Stimulated activated naive CD4-positive, alpha-beta T cell (primary cell): ENCODE measurements around the gene GP1BA.
"Not testable (repeated sequence)": the region's sequence is repeated elsewhere in the genome, so short reads cannot be mapped to it uniquely, and the experiment has no call there.

Experiments used
- DNase-seq, 6 experiments: peaks; one replicate each; lab custom pipeline; 2025; lab: John Stamatoyannopoulos, UW

GP1BA gene

DNA sequence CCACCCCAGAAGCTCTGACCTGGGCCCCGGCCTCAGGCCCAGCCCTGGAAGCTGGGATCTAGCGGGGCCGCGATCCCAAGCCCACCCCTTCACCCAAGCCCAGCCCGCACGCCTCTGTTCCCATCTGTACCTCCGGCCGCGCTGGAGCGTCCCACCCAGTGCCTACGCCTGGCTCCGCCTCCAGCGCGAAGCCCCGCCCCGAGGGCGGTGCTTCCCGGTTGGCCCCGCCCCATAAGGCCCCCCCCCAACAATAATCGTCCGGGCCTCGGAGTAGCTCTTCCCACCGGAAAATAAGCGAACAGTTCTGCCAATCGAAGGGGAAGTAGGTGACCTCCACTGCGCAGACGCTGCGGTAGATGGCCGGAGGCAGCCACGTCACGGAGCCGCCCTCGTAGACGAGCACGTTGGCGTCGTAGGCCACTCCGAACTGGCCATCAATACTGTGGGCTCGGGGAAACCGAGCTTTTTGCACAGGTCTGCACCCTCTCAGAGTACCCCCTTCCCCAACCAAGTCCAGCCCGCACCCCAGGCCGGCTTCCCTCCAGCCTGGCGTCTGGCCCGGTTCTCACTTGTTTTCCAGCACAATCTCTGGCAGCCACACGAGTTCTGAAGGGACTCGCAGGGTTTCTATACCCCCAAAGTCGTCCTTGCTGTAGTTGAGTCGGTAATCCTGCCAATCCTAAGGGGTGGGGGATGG, 30.3 kb upstream of the GP1BA start:
- peak in 4 of 6 experiments; percentile 20 to 66 (median 44) for DNase-seq

DNA sequence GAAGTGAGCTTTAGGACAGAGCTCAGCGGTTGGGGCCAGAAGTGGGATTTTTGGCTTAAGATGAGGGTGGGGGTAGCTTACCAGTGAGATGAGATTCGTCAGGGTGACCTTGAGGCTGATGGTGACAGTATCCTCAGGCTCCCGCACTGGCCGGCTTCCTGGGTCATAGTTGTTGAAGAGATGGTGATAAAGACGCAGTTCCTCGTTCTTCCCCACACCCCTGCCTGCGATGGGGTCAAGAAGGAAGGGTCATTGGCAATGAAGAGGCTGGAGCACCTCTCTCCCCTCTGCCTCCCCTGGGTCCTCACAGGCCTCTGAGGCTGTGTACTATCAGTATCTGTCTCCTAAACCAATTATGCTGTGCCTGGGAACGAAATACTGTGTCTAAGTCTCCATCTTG, 29.5 kb upstream of the GP1BA start:
- no peak for DNase-seq

DNA sequence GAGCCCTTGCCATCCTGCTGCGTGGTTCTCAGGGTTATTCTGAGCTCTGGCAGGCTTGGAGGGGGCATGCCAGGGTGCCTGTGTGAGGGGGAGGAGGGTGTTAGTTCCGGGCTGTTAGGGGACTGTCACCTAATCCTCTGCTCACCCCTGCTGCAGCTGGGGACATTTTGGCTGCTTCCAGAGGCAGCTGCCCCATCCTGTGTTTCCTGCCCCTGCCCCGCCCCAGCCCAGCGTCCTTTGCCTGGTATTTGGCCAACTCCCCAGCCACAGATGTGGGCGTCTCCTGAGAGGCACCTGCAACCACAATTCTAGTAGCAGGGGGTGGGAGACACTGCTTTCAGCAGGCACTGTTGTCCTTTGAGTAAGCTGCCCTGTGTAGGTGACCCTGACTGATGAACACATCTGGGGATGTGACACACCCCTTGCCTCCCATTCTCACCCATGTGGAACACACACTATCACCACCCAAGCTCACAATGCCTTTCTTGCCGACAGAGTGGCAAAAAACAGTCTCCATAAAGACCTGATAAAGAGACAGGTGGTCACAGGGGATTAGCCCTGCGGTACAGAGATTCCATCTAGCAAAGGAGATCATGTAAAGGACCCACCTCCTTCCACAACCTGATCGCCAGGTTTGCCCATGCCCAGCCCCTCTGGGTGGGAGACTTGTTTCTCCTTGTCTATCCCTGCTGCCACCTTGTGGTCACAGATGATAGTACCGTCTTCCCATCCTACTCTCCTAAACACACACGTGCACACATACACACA, 28.8 kb upstream of the GP1BA start, which contains the start of gene CHRNE:
CHRNE (minus strand) TSS at position 48 of the 768 bp plus-strand sequence; CDS start at position 13, 35 bp downstream.
- DNase-seq: peak; percentile 52 to 80 (median 66)

DNA sequence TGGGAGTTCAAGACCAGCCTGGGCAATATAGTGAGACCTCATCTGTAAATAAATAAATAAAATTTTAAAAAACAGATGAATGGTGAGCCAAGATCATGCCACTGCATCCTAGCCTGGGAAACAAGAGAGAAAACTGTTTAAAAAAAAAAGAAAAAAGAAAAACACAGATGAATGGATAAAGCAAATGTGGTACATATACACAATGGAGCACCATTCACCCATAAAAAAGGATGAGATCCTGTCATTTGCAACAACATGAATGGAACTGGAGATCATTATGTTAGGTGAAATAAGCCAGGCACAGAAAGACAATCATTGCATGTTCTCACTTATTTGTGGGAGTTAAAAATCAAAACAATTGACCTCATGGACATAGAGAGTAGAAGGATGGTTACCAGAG, 25.4 kb upstream of the GP1BA start:
- DNase-seq: not testable (repeated sequence)

DNA sequence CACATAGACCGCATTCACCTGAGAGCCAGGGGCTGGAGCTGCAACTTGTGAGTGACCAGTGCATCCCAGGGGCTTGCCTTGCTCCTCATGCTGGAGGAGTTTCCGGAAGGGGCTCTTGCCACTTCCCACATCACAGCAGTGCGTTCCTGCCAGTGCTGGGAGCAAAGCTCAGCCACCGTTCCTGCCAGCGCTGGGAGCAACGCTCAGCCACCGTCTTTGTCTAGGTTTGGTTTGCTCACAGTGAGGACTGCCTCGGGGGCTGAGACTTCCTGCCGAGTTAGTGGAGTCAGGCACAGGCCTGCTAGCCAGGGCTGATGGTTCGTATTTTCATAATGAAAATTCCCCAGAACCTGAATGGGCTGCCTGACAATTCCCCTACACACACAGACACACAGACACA, 23.8 kb upstream of the GP1BA start:
- DNase-seq: peak in 1 of 6 experiments; percentile 24

DNA sequence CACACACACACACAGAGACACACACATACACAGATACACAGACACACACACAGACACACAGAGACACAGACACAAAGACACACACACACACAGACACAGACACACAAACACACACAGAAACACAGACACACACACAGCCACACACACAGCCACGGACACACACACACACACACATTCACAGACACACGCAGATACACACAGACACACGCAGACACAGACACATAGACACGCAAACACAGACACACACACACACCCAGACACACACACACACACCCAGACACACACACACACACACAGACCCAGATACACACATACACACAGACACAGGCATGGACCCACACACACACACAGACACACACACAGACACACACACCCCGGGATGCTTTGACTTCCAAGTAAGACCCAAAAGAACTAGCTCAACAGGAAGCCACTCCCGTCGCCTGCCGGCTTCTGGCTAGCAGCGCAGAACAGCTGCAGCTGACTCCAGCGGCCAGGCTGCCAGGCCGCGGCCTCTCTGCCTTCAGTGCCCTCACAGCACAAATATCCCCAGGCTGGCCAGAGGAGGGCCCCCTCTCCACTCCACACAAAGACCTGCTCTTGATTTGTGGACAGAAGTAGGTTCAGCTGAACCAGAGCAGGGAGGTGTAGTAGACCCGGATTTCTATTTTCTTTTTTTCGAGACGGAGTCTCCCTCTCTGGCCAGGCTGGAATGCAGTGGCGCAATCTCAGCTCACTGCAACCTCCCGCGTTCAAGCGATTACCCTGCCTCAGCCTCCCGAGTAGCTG, 23.2 kb upstream of the GP1BA start:
- peak; percentile 46 to 76 (median 57) for DNase-seq

DNA sequence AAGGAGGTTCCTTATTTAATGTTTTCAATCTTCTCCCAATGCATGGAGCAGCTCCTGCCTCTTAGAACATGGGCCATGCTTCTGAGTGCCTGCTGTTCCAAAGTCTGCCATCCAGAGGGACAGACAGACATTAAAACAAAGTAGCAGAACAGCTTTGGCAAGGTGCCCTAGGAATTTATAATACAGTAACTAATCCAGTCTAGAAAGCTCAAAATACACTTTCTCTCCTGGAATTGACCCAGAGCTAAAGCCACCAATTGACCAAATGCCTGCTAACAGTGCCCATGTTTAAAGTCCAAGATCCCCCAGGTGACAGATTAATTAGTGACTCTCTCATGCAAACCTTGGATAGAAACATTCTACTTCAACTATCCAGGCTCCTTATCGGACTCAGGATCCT, 18.1 kb upstream of the GP1BA start:
- DNase-seq: no peak

DNA sequence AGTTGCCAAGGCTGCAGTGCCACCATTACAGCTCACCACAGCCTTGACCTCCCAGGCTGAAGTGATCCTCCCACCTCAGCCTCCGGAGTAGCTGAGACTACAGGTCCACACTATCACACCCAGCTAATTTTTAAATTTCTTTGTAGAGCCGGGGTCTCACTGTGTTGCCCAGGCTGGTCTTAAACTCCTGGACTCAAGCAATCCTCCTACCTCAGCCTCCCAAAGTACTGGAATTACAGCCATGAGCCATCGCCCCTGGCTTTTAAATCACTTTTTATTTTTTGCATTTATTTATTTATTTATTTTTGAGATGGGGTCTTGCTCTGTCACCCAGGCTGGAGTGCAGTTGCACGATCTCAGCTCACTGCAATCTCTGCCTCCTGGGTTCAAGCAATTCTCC, 17.5 kb upstream of the GP1BA start:
- not testable (repeated sequence) for DNase-seq

DNA sequence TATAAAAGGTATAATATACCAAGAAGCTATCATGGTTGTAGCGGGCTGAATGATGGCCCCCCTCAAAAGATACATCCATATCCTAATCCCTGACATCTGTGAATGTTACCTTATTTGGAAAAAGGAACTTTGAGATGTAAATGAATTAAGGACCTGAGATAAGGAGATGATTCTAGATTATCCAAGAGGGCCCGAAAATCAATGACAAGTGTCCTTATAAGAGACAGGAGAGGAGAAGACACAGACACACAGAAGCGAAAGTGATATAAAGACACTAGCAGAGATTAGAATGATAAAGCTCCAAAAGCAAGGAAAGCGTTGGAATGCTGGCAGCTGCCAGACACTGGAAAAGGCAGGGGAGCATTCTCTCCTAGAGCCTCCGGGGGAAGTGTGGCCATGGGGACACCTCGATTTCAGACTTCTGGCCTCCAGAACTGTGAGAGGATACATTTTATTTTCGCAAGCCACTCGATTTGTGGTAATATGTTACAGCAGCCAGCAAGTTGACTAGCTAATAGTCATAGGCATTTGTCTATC, 12.5 kb upstream of the GP1BA start:
- DNase-seq: no peak

DNA sequence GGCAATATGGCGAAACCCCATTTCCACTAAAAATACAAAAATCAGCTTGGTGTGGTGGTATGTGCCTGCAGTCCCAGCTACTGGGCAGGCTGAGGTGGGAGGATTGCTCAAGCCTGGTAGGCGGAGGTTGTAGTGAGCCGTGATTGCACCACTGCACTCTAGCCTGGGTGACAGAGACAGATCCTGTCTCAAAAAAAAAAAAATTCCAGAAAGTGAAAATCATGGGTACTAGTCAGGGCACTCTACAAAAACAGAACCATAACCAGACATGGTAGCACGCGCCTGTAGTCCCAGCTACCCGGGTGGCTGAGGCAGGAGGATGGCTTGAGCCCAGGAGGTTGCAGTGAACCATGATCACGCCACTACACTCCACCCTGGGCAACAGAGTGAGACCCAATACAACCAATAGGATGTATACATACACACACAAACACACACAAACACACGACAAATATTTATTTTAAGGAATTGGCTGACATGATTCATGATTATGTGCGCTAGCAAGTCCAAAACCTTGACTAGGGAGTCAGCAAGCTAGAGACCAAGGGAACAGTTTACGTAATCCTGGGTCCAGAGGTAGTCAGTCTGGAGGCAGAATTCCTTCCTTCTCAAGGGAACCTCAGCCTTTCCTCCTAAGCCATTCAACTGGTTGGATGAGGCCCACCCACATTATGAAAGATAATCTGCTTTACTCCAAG, 11.6 kb upstream of the GP1BA start:
- DNase-seq: no peak

DNA sequence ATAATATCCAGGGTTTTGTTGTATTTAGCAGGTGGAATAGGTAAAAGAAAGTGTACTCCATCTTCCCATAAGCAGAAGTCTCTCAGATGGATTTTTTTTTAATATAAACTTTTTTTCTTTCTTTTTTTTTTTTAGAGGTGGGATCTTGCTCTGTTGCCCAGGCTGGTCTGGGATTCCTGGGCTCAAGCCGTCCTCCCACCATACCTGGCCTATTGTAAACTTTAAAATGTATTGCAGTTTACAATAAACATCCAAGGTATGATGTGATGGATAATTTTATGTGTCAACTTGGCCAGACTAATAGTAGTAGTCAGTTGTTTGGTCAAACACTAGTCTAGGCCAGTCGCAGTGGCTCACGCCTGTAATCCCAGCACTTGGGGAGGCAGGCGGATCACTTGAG, 10.8 kb upstream of the GP1BA start:
- DNase-seq: no peak

DNA sequence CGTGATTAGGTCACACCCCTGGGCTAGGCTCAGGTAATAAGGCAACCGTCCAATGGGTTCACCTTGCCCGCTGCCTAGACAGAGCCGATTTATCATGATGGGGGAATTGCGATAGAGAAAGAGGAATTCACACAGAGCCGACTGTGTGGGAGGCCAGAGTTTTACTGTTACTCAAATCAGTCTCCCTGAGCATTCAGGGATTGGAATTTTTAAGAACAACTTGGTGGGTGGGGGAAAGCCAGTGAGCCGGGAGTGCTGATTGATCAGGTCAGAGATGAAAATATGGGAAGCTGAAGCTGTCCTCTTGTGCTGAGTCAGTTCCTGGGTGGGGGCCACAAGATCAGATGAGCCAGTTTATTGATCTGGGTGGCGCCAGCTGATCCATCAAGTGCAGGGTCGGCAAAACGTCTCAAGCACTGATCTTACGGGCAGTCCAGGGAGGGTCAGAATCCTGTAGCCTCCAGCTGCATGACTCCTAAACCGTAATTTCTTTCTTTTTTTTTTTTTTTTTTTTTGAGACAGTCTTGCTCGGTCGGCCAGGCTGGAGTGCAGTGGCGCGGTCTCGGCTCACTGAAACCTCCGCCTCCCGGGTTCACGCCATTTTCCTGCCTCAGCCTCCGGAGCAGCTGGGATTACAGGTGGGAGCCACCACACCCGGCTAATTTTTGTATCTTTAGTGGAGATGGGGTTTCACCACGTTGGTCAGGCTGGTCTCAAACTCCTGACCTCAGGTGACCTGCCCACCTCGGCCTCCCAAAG, 5.3 kb upstream of the GP1BA start:
- DNase-seq: not testable (repeated sequence)

DNA sequence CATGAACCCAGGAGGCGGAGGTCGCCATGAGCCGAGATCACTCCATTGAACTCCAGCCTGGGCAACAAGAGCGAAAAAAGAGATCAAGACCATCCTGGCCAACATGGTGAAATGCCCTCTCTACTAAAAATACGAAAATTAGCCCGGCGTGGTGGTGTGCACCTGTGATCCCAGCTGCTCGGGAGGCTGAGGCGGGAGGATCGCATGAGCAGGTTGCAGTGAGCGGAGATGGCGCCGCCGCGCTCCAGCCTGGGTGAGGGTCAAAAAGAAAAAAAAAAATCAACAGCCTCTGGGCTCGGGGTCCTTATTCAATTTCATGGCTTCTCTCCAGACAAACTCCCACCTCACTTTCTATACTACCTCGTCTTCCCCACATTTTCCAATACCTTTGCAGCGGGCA, 3.2 kb upstream of the GP1BA start:
- DNase-seq: no peak

DNA sequence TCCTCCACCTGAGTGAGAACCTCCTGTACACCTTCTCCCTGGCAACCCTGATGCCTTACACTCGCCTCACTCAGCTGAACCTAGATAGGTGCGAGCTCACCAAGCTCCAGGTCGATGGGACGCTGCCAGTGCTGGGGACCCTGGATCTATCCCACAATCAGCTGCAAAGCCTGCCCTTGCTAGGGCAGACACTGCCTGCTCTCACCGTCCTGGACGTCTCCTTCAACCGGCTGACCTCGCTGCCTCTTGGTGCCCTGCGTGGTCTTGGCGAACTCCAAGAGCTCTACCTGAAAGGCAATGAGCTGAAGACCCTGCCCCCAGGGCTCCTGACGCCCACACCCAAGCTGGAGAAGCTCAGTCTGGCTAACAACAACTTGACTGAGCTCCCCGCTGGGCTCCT, 679 bp downstream of the GP1BA start:
- no peak for DNase-seq

DNA sequence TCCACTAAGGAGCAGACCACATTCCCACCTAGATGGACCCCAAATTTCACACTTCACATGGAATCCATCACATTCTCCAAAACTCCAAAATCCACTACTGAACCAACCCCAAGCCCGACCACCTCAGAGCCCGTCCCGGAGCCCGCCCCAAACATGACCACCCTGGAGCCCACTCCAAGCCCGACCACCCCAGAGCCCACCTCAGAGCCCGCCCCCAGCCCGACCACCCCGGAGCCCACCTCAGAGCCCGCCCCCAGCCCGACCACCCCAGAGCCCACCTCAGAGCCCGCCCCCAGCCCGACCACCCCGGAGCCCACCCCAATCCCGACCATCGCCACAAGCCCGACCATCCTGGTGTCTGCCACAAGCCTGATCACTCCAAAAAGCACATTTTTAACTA, 1.6 kb downstream of the GP1BA start:
- no peak for DNase-seq

DNA sequence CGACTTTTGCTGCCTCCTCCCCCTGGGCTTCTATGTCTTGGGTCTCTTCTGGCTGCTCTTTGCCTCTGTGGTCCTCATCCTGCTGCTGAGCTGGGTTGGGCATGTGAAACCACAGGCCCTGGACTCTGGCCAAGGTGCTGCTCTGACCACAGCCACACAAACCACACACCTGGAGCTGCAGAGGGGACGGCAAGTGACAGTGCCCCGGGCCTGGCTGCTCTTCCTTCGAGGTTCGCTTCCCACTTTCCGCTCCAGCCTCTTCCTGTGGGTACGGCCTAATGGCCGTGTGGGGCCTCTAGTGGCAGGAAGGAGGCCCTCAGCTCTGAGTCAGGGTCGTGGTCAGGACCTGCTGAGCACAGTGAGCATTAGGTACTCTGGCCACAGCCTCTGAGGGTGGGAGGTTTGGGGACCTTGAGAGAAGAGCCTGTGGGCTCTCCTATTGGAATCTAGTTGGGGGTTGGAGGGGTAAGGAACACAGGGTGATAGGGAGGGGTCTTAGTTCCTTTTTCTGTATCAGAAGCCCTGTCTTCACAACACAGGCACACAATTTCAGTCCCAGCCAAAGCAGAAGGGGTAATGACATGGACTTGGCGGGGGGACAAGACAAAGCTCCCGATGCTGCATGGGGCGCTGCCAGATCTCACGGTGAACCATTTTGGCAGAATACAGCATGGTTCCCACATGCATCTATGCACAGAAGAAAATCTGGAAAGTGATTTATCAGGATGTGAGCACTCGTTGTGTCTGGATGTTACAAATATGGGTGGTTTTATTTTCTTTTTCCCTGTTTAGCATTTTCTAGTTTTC, 2.3 kb downstream of the GP1BA start:
- no peak for DNase-seq

DNA sequence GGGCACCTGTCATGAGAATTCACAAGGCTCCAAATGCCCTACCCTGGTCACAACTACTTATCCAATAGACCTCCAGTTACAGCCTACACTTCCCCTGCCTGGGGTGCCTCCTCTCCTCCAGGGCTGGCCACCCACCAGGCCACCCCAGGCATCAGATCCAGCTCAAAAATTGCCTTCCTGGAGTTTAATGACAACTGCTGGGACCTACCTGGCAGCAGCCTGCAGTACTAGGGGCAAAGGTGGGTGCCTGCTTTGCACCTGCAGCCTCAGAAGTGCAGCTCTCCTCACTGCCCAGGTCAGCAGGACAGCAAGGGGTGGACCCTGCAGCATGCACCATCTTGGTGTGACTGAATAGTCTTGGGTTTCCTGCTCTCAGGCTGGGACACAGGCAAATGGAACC, 3.6 kb downstream of the GP1BA start:
- no peak for DNase-seq

DNA sequence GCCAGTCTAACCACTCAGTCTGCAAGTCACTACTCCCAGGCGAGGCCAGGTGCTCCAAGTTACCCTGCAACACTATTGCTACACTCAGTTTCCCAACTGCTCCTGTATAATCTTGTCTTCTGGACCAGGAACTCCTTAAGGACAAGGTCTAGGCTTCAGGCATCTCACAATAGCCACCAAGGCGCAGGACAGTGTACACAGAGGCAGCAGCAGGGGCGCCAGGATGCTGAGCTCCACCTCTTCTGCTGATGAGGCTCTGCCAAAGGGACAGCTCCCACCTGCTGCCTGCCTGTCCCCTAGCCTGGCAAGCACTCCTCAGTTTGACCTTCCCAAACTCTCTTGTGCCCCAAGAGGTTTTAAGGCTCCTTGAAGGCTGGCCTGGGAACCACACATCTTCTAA, 4.4 kb downstream of the GP1BA start:
- DNase-seq: no peak

DNA sequence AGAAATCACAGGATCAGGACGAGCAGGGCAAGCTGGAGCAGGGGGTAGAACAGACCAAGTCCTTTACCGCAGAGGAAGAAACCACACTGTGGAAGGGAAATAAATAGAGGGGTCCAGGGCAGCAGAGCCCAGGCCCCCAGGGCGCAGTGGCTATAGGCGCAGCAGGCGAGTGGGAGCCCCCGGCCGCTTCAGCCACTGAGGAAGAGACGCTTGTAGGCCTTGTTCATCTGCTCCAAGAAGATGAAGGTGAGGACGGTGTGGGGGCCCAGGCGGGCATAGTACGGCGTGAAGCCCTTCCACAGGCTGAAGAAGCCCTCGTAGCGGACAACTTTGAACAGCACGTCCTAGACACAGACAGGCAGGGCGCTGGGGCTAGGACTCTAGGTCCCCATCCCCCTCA, 5.5 kb downstream of the GP1BA start:
- DNase-seq: no peak

DNA sequence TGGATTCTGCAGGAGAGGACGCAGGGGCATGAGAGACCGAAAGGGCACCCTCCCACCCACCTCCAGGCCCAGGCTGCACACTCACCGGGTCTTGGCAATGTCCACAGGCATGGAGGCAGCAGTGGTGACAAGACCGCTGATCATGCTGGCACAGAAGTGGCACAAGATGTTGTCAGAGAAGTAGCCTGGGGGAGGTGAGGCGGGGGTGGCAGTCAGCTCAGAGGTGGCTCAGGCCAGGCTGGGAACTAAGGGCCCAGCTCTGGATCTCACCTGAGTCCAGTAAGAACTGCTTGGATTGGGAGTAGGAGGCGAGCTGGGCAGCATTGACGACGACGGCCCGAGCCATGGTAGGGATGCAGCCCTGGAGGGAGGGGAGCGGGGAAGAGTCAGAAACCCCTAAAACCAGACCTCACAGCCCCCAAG, 6.0 kb downstream of the GP1BA start:
- DNase-seq: no peak
